Esophagus muscularis mucosa (tissue), 3 donors: ENCODE measurements around the gene NXT1.
A peak's percentile ranks its signal among the peaks of the same experiment; 100 is the strongest.

Source experiments
- CTCF ChIP-seq, 3 experiments: fragments of 200-600 bp in 2 of 3; fragments of 450-650 bp in 1 of 3; sonication (generic) in 2 of 3; IDR thresholded peaks; one replicate each; pipeline ENCODE4 v1.5.1; 2017 to 2019; ENCODE audit warnings: antibody characterized with exemption in 3 of 3, mild to moderate bottlenecking in 2 of 3, moderate library complexity in 1 of 3
- POLR2A ChIP-seq: fragments of 450-650 bp; IDR thresholded peaks from one replicate; pipeline ENCODE4 v1.6.1; 2017; ENCODE audit warnings: antibody characterized with exemption, moderate library complexity, mild to moderate bottlenecking, low read depth
- POLR2AphosphoS5 ChIP-seq, 2 donors: sonication (generic); formaldehyde crosslinking; IDR thresholded peaks; one replicate each; pipeline ENCODE4 v1.6.1; 2017; ENCODE audit warnings: antibody characterized with exemption in 2 of 2

GRCh38 chr20:23362392-23363256 lies 12.0 kb downstream of the NXT1 start:
- peak in 1 of 2 donors; percentile 8 for TF ChIP-seq POLR2AphosphoS5 (IDR thresholded peaks at IDR 0.05)
- peak in 1 of 3 experiments; percentile 7 for TF ChIP-seq CTCF (IDR thresholded peaks at IDR 0.05)
- no peak for TF ChIP-seq POLR2A
